Fibroblast of lung (primary cell): ENCODE results near the gene ACOD1. TPM values are rescaled to one million over a fixed set of nuclear protein-coding genes. Genes with fewer than 3 reads are reported as not detected.

ENCODE experiments used
- DNase-seq, 2 donors: peaks; one replicate each; pipeline versions ENCODE4 v3.0.0 to v3.0.0-alpha.2; 2010; ENCODE audit warnings: low read depth in 2 of 2
- H2AFZ ChIP-seq: 2 replicates; pipeline ENCODE4 v1.5.1; 2012; ENCODE audit warnings: low read length, control low read depth, inconsistent platforms
- H3K27ac ChIP-seq: 2 replicates; pipeline ENCODE4 v1.5.1; 2011; ENCODE audit warnings: low read length, control low read depth; ENCODE audit not compliant: insufficient read depth
- H3K27me3 ChIP-seq: 2 replicates; pipeline ENCODE4 v1.5.1; 2011; ENCODE audit warnings: mild to moderate bottlenecking, low read length; ENCODE audit not compliant: control insufficient read depth, insufficient read depth
- H3K36me3 ChIP-seq: 2 replicates; pipeline ENCODE4 v1.5.1; 2011; ENCODE audit warnings: low read length; ENCODE audit not compliant: control insufficient read depth, insufficient read depth
- H3K4me1 ChIP-seq: 2 replicates; pipeline ENCODE4 v1.5.1; 2011; ENCODE audit warnings: low read length; ENCODE audit not compliant: control insufficient read depth, insufficient read depth; ENCODE audit errors: extremely low read depth
- H3K4me2 ChIP-seq: 2 replicates; pipeline ENCODE4 v1.5.1; 2011; ENCODE audit warnings: low read length, control low read depth; ENCODE audit not compliant: insufficient read depth; ENCODE audit errors: extremely low read depth
- H3K4me3 ChIP-seq, 4 experiments: fragments of 200-600 bp in 1 of 4; sonication (generic) in 1 of 4; replicated peaks in 1 of 4; 2 replicates each; pipeline ENCODE4 v1.5.1; 2011 to 2016; ENCODE audit warnings: low read length in 4 of 4, low read depth in 3 of 4, mild to moderate bottlenecking in 3 of 4, control low read depth in 2 of 4, inconsistent platforms in 1 of 4, mixed read lengths in 1 of 4; ENCODE audit not compliant: insufficient read depth in 1 of 4; ENCODE audit errors: control extremely low read depth in 1 of 4
- H3K79me2 ChIP-seq: 2 replicates; pipeline ENCODE4 v1.5.1; 2012; ENCODE audit warnings: mild to moderate bottlenecking, low read length, inconsistent platforms; ENCODE audit not compliant: control insufficient read depth, insufficient read depth
- H3K9ac ChIP-seq: 2 replicates; pipeline ENCODE4 v1.5.1; 2011; ENCODE audit warnings: mild to moderate bottlenecking, low read length, control low read depth; ENCODE audit not compliant: insufficient read depth
- H3K9me3 ChIP-seq: 2 replicates; pipeline ENCODE4 v1.5.1; 2012; ENCODE audit warnings: low read depth, low read length; ENCODE audit not compliant: control insufficient read depth, insufficient read depth
- H4K20me1 ChIP-seq: 2 replicates; pipeline ENCODE4 v1.5.1; 2011; ENCODE audit warnings: low read length; ENCODE audit not compliant: control insufficient read depth, insufficient read depth; ENCODE audit errors: extremely low read depth
- CTCF ChIP-seq, 2 donors: IDR thresholded peaks in 1 of 2; conservative IDR thresholded peaks in 1 of 2; 1 replicate in 1 of 2; 2 replicates in 1 of 2; pipeline ENCODE4 v1.5.1; 2011 to 2012; ENCODE audit warnings: low read length in 2 of 2, control low read depth in 1 of 2, inconsistent platforms in 1 of 2, low read depth in 1 of 2, mild to moderate bottlenecking in 1 of 2
- EZH2 ChIP-seq: IDR thresholded peaks from 2 replicates; pipeline ENCODE4 v1.5.1; 2012; ENCODE audit warnings: low read length, control low read depth, mild to moderate bottlenecking; ENCODE audit errors: missing control alignments
- polyA plus RNA-seq, 2 donors: library from polyadenylated mRNA; depleted of rRNA in 1 of 2; stranded (reverse) in 1 of 2; unstranded in 1 of 2; fragments of >200 nt; gene quantifications; 2 replicates each; pipeline ENCODE4 v1.2.1, GENCODE V29; 2011 to 2012; ENCODE audit warnings: missing spikeins in 1 of 2
- total RNA-seq: library from RNA; depleted of rRNA; stranded (reverse); fragments of >200 nt; gene quantifications from 2 replicates; pipeline ENCODE4 v1.2.1, GENCODE V29; 2014

The ACOD1 gene
- total and polyA plus RNA-seq, 2 donors (not counting 1 experiment from before 2014, with no cell fraction given) = not detected

- H3K4me3 ChIP-seq = no peak overlapping the region
- no peak overlapping the region for H3K27ac ChIP-seq
- no peak for TF ChIP-seq EZH2
- no peak for TF ChIP-seq CTCF (conservative IDR thresholded peaks at IDR 0.05 in 1 of 2, IDR thresholded peaks at IDR 0.05 in 1 of 2; ENCODE audit: low read depth in 1 of 2, low read length in 2 of 2)
- no peak overlapping the region for H3K9ac ChIP-seq
- H2AFZ ChIP-seq = no peak overlapping the region
- H4K20me1 ChIP-seq = no peaks in the 10 kb centered on the region
- no peaks in the 10 kb centered on the region for H3K79me2 ChIP-seq
- no peaks in the 10 kb centered on the region for H3K36me3 ChIP-seq
- H3K4me2 ChIP-seq = no peak overlapping the region
- no peaks in the 10 kb centered on the region for H3K4me1 ChIP-seq
- H3K9me3 ChIP-seq = no peaks in the 10 kb centered on the region
- H3K27me3 ChIP-seq = no peaks in the 10 kb centered on the region
- DNase-seq = no peak
These were observed 6.2 kb downstream of the ACOD1 start for GRCh38 chr13:76954538-76954937.

GRCh38 chr13:76955193-76955592, 6.9 kb downstream of the ACOD1 start:
- Histone ChIP-seq H3K4me2 (no peak overlapping the region), H3K36me3 (no peaks in the 10 kb centered on the region), H3K27me3 (no peaks in the 10 kb centered on the region), H3K27ac (no peak overlapping the region), H4K20me1 (no peaks in the 10 kb centered on the region), H3K4me3 (no peak overlapping the region), H3K9me3 (no peaks in the 10 kb centered on the region), H3K9ac (no peak overlapping the region), H3K79me2 (no peaks in the 10 kb centered on the region), H3K4me1 (no peaks in the 10 kb centered on the region), H2AFZ (no peak overlapping the region)
- TF ChIP-seq EZH2 (no peak), CTCF (conservative IDR thresholded peaks at IDR 0.05 in 1 of 2, IDR thresholded peaks at IDR 0.05 in 1 of 2; ENCODE audit: low read depth in 1 of 2, low read length in 2 of 2) (no peak)
- no peak for DNase-seq

- Histone ChIP-seq H4K20me1 (no peaks in the 10 kb centered on the region), H3K27me3 (no peaks in the 10 kb centered on the region), H2AFZ (no peak overlapping the region), H3K79me2 (no peaks in the 10 kb centered on the region), H3K27ac (no peak overlapping the region), H3K9ac (no peak overlapping the region), H3K9me3 (no peaks in the 10 kb centered on the region), H3K36me3 (no peaks in the 10 kb centered on the region), H3K4me1 (no peaks in the 10 kb centered on the region), H3K4me3 (no peak overlapping the region), H3K4me2 (no peak overlapping the region)
- TF ChIP-seq CTCF (conservative IDR thresholded peaks at IDR 0.05 in 1 of 2, IDR thresholded peaks at IDR 0.05 in 1 of 2; ENCODE audit: low read depth in 1 of 2, low read length in 2 of 2) (no peak), EZH2 (no peak)
- no peak for DNase-seq
These were observed 7.3 kb downstream of the ACOD1 start for GRCh38 chr13:76955661-76956060.
